Neural crest cell (in vitro differentiated cells): Measurements from ENCODE around the gene LRMDA. TPM values are rescaled to one million over a fixed set of nuclear protein-coding genes. Genes with fewer than 3 reads are reported as not detected.

Experiments
- DNase-seq: peaks from one replicate; pipeline ENCODE4 v3.0.0; 2021; ENCODE audit warnings: low read depth, mixed read lengths, low spot score
- H3K27ac Mint-ChIP-seq: one replicate; pipeline ENCODE4 v1.8.0; 2021; ENCODE audit warnings: mild to moderate bottlenecking, mixed read lengths; ENCODE audit not compliant: unreplicated experiment
- H3K27me3 Mint-ChIP-seq: 2 replicates; pipeline ENCODE4 v1.8.0; 2021; ENCODE audit warnings: low read depth, mild to moderate bottlenecking, mixed read lengths
- H3K36me3 Mint-ChIP-seq: 2 replicates; pipeline ENCODE4 v1.8.0; 2021; ENCODE audit warnings: low read depth, mild to moderate bottlenecking, mixed read lengths
- H3K4me1 Mint-ChIP-seq: 2 replicates; pipeline ENCODE4 v1.8.0; 2021; ENCODE audit warnings: mixed read lengths
- H3K4me3 Mint-ChIP-seq: one replicate; pipeline ENCODE4 v1.8.0; 2021; ENCODE audit warnings: mild to moderate bottlenecking, mixed read lengths
- H3K9me3 Mint-ChIP-seq: 2 replicates; pipeline ENCODE4 v1.8.0; 2021; ENCODE audit warnings: mixed read lengths
- total RNA-seq: library from RNA; stranded (reverse); gene quantifications from 2 replicates; pipeline ENCODE4 v1.2.1, GENCODE V29; 2021
- TF ChIP-seq, protein P1 (sequence below): fragments of 200-600 bp; sonication (generic); conservative IDR thresholded peaks from 2 replicates; pipeline ENCODE4 v1.5.0; 2021; ENCODE audit warnings: antibody characterized with exemption, mild to moderate bottlenecking

The LRMDA gene
- total RNA-seq, 1 donor from 2014 or later: 3.1 TPM

DNA sequence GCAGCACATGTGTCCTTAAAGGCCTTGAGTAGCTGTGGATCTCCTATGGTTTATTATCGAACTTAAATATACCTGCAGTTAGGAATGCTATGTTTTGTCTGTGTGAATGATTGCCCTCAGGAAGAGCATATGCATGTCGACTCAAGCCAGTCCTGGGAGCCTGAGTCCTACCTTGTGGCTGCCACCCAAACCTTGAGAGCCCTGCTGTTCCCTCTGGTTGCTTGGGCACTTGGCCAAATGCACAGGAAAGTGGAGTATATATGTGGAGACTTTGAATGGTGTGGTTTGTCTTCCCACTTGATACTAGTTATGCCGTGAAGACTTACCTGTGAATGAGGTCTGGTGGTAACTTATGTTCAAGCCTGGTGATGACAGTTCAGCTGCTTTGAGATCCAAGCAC lies 409.8 kb downstream of the LRMDA start:
- DNase-seq: no peak
- H3K4me1 Mint-ChIP-seq: peaks cover 8% of the 10 kb centered on the region
- no peak overlapping the region for H3K27ac Mint-ChIP-seq
- TF ChIP-seq, protein P1, sequence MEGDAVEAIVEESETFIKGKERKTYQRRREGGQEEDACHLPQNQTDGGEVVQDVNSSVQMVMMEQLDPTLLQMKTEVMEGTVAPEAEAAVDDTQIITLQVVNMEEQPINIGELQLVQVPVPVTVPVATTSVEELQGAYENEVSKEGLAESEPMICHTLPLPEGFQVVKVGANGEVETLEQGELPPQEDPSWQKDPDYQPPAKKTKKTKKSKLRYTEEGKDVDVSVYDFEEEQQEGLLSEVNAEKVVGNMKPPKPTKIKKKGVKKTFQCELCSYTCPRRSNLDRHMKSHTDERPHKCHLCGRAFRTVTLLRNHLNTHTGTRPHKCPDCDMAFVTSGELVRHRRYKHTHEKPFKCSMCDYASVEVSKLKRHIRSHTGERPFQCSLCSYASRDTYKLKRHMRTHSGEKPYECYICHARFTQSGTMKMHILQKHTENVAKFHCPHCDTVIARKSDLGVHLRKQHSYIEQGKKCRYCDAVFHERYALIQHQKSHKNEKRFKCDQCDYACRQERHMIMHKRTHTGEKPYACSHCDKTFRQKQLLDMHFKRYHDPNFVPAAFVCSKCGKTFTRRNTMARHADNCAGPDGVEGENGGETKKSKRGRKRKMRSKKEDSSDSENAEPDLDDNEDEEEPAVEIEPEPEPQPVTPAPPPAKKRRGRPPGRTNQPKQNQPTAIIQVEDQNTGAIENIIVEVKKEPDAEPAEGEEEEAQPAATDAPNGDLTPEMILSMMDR: no peak
- no peak overlapping the region for H3K4me3 Mint-ChIP-seq
- H3K27me3 Mint-ChIP-seq: no peaks in the 10 kb centered on the region
- H3K36me3 Mint-ChIP-seq: no peaks in the 10 kb centered on the region
- no peaks in the 10 kb centered on the region for H3K9me3 Mint-ChIP-seq

DNA sequence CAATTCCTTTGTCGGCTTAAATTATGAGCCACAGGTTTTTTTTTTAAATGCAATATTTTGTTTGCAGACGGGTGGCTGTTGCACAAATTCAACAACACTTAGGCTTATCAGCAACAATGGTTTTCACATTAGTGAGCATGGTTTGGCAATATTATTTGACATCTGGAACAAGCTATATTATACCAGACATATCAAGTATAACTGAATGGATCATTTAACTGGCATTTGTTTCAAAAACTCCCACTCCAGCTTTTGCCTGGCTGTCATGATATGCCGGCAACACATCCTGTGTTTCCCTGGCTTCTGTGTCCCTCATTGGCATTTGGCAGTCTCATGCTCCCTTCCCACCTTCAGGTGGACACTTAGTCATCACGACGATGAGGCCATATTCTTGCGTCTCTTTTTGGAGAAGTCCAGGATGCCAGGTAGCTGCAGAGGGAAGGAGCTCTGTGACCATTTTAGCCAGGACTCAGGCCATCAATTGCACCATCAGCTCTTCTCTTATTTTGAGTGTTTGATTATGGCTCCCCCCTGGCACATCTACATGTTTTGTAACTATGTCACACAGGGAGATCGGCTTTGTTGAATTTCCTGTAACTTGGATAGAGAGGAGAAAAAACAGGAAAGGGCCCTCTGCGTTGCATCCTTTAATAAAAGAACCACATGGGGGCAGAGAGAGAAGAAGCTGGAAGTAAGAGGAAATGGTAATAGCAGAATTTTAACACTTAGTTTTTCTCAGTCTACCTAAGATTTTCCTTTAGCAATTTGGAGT lies 413.9 kb downstream of the LRMDA start:
- no peak for DNase-seq
- no peak overlapping the region for H3K4me3 Mint-ChIP-seq
- no peaks in the 10 kb centered on the region for H3K36me3 Mint-ChIP-seq
- H3K4me1 Mint-ChIP-seq: peaks cover 8% of the 10 kb centered on the region
- TF ChIP-seq, protein P1: no peak
- no peaks in the 10 kb centered on the region for H3K27me3 Mint-ChIP-seq
- peak overlapping the region; percentile 29 for H3K27ac Mint-ChIP-seq
- H3K9me3 Mint-ChIP-seq: no peaks in the 10 kb centered on the region

DNA sequence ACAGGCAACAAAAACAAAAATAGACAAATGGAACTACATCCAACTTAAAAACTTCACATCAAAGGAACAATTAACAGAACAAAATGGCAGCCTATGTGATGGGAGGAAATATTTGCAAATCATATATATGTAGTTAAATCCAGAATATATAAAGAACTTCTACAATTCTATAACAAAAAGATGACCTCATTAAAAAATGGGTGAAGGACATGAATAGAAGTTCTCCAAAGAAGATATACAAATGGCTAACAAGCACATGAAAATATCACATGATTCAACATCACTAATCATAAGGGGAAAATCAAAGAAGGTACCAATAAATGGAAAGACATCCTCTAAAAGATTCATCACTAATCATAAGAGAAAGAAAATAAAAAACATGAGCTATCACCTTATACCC lies 416.1 kb downstream of the LRMDA start:
- Mint-ChIP-seq H3K4me3 (no peak overlapping the region), H3K9me3 (no peaks in the 10 kb centered on the region), H3K27me3 (no peaks in the 10 kb centered on the region), H3K4me1 (peaks cover 8% of the 10 kb centered on the region), H3K27ac (no peak overlapping the region), H3K36me3 (no peaks in the 10 kb centered on the region)
- TF ChIP-seq, protein P1: no peak
- DNase-seq: no peak

DNA sequence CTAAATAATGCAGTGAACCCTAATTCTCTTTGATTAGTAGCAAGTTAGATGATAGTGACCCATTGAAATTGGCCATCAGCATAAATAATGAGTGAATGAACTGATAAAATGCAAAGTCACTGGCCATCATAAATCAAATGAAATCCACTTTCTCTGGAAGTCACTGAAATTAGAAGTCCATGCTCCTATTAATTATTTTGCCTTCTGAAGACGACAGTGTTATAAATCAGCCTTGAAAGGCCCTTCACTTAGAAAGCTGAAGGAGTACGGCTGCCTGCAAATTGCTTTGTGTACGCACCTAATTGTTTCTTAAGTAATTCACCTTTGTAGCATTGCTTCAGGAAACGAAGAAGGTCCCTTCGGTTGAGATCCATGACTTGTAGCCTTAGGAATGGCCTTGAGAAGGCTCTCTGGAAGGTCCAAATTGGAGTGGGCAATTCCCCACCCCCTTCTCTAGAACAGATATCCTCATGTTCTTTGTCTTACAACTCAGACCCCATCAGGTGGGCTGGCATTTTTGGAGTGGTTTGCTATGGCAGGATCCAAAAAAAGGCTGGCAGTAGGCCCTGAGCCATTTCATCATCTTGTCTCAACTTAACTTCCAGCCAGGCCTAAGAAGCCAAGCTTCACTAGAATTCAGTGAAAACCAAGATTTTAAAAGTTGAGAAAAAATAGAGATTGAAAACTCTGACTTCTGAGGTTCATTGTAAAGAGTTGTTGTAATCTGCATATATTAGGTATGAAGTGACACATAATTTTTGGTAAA lies 420.3 kb downstream of the LRMDA start:
- Mint-ChIP-seq H3K9me3 (no peaks in the 10 kb centered on the region), H3K27me3 (no peaks in the 10 kb centered on the region), H3K4me1 (no peaks in the 10 kb centered on the region), H3K36me3 (no peaks in the 10 kb centered on the region), H3K4me3 (no peak overlapping the region), H3K27ac (no peak overlapping the region)
- no peak for DNase-seq
- TF ChIP-seq, protein P1: no peak

DNA sequence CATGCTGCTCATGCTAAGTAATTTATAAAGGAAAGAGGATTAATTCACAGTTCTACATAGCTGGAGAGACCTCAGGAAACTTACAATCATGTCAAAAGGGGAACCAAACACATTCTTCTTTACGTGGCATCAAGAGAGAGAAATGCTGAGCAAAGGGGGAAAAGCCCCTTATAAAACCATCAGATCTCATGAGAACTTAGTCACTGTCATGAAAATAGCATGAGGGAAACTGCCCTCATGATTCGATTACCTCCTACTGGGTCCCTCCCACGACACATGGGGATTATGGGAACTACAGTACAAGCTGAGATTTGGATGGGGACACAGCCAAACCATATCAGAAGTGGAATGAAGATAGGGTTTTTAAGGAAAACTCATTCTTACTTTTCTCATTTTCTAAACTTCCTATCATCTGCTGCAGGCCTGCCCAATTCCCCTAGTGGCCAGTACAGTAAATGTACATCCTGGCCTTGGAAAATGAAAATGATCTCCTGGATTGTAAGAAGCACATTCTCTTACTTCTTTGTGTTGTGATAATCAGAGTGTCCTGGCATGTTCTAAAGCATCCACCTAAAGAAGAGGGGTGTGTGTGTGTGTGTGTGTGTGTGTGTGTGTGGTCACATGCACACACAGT lies 421.5 kb downstream of the LRMDA start:
- TF ChIP-seq, protein P1: peak; percentile 58
- H3K27me3 Mint-ChIP-seq: no peaks in the 10 kb centered on the region
- no peaks in the 10 kb centered on the region for H3K9me3 Mint-ChIP-seq
- no peaks in the 10 kb centered on the region for H3K4me1 Mint-ChIP-seq
- H3K27ac Mint-ChIP-seq: no peak overlapping the region
- DNase-seq: no peak
- no peak overlapping the region for H3K4me3 Mint-ChIP-seq
- H3K36me3 Mint-ChIP-seq: no peaks in the 10 kb centered on the region
